ENCODE data around the gene ATP8A1. TPM values are rescaled to one million over a fixed set of nuclear protein-coding genes. Genes with fewer than 3 reads are reported as not detected.

Gene ATP8A1
- total RNA-seq, 1 donor from 2014 or later: 278 TPM

GRCh38 chr4:42579903-42580302 lies 77.0 kb downstream of the ATP8A1 start:
- H3K9me3 Mint-ChIP-seq (ENCODE audit: unreplicated experiment): no peaks in the 10 kb centered on the region
- DNase-seq: no peak
- no peak overlapping the region for H3K27ac Mint-ChIP-seq (ENCODE audit: unreplicated experiment)
- no peaks in the 10 kb centered on the region for H3K4me1 Mint-ChIP-seq (ENCODE audit: low read depth, unreplicated experiment)
- no peak for TF ChIP-seq CTCF (IDR thresholded peaks at IDR 0.05; ENCODE audit: partially characterized antibody, unreplicated experiment)
- H3K27me3 Mint-ChIP-seq (ENCODE audit: unreplicated experiment): no peaks in the 10 kb centered on the region
- no peaks in the 10 kb centered on the region for H3K36me3 Mint-ChIP-seq (ENCODE audit: unreplicated experiment)
- H3K4me3 Mint-ChIP-seq (ENCODE audit: unreplicated experiment): no peak overlapping the region

- H3K9me3 Mint-ChIP-seq (ENCODE audit: unreplicated experiment): no peaks in the 10 kb centered on the region
- H3K27ac Mint-ChIP-seq (ENCODE audit: unreplicated experiment): no peak overlapping the region
- TF ChIP-seq CTCF (IDR thresholded peaks at IDR 0.05; ENCODE audit: partially characterized antibody, unreplicated experiment): no peak
Observed at GRCh38 chr4:42578187-42578586, 78.7 kb downstream of the ATP8A1 start.

GRCh38 chr4:42574870-42575430 lies 82.0 kb downstream of the ATP8A1 start:
- H3K9me3 Mint-ChIP-seq (ENCODE audit: unreplicated experiment): peaks cover 2% of the 10 kb centered on the region
- H3K27me3 Mint-ChIP-seq (ENCODE audit: unreplicated experiment): no peaks in the 10 kb centered on the region
- no peak for TF ChIP-seq CTCF (IDR thresholded peaks at IDR 0.05; ENCODE audit: partially characterized antibody, unreplicated experiment)

More at GRCh38 chr4:42578187-42578586, 78.7 kb downstream of the ATP8A1 start:
- H3K27me3 Mint-ChIP-seq (ENCODE audit: unreplicated experiment): no peaks in the 10 kb centered on the region
- H3K4me3 Mint-ChIP-seq (ENCODE audit: unreplicated experiment): no peak overlapping the region
- no peak for DNase-seq
- H3K4me1 Mint-ChIP-seq (ENCODE audit: low read depth, unreplicated experiment): peaks cover 5% of the 10 kb centered on the region
- no peaks in the 10 kb centered on the region for H3K36me3 Mint-ChIP-seq (ENCODE audit: unreplicated experiment)

GRCh38 chr4:42573249-42573648 lies 83.7 kb downstream of the ATP8A1 start:
- H3K27me3 Mint-ChIP-seq (ENCODE audit: unreplicated experiment): no peaks in the 10 kb centered on the region
- no peak overlapping the region for H3K4me3 Mint-ChIP-seq (ENCODE audit: unreplicated experiment)
- peaks cover 17% of the 10 kb centered on the region for H3K4me1 Mint-ChIP-seq (ENCODE audit: low read depth, unreplicated experiment)
- DNase-seq: no peak
- peaks cover 2% of the 10 kb centered on the region for H3K9me3 Mint-ChIP-seq (ENCODE audit: unreplicated experiment)
- peaks cover 4% of the 10 kb centered on the region for H3K36me3 Mint-ChIP-seq (ENCODE audit: unreplicated experiment)
- H3K27ac Mint-ChIP-seq (ENCODE audit: unreplicated experiment): no peak overlapping the region
- TF ChIP-seq CTCF (IDR thresholded peaks at IDR 0.05; ENCODE audit: partially characterized antibody, unreplicated experiment): no peak

More at GRCh38 chr4:42574870-42575430, 82.0 kb downstream of the ATP8A1 start:
- Mint-ChIP-seq H3K4me3 (ENCODE audit: unreplicated experiment) (no peak overlapping the region), H3K27ac (ENCODE audit: unreplicated experiment) (no peak overlapping the region), H3K36me3 (ENCODE audit: unreplicated experiment) (peaks cover 4% of the 10 kb centered on the region), H3K4me1 (ENCODE audit: low read depth, unreplicated experiment) (peaks cover 17% of the 10 kb centered on the region)
- no peak for DNase-seq

GRCh38 chr4:42570221-42570620 lies 86.7 kb downstream of the ATP8A1 start:
- Mint-ChIP-seq H3K4me1 (ENCODE audit: low read depth, unreplicated experiment) (peaks cover 17% of the 10 kb centered on the region), H3K27ac (ENCODE audit: unreplicated experiment) (no peak overlapping the region), H3K36me3 (ENCODE audit: unreplicated experiment) (peaks cover 5% of the 10 kb centered on the region), H3K4me3 (ENCODE audit: unreplicated experiment) (no peak overlapping the region), H3K9me3 (ENCODE audit: unreplicated experiment) (peaks cover 2% of the 10 kb centered on the region), H3K27me3 (ENCODE audit: unreplicated experiment) (no peaks in the 10 kb centered on the region)
- no peak for TF ChIP-seq CTCF (IDR thresholded peaks at IDR 0.05; ENCODE audit: partially characterized antibody, unreplicated experiment)
- DNase-seq: no peak
